GF-D8 (cell line): ENCODE data around the gene YOD1.

Source experiments
- DNase-seq: peaks from one replicate; lab custom pipeline; 2025; lab: John Stamatoyannopoulos, UW

Gene YOD1

GRCh38 chr1:207072233-207072632 lies 21.2 kb upstream of the YOD1 start:
- no peak for DNase-seq

DNA sequence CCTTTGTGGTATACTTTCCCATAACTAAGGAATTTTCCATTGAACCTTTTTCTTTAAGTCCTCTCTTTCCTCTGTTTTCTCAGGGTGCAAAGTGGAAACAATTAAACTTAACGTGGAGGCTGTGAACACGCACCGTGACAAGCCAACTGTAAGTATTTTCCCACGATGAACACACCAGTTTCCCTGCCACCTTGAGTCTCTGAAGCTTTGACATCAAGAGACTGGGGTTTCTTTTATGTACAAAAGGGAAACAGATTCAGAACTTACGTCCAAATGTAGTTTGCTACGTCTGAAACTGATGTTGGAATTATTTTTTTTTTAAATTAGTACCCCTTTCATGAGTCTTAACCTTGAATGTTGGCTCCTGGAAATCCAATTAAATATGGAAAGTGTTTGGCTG lies 20.4 kb upstream of the YOD1 start:
- DNase-seq: no peak

- DNase-seq: peak; percentile 20
Observed at GRCh38 chr1:207070811-207071210, 19.8 kb upstream of the YOD1 start.

GRCh38 chr1:207069858-207070506 lies 19.0 kb upstream of the YOD1 start:
- no peak for DNase-seq

- no peak for DNase-seq
Observed at GRCh38 chr1:207069061-207069460, 18.1 kb upstream of the YOD1 start.

- DNase-seq: no peak
Observed at GRCh38 chr1:207067665-207068064, 16.7 kb upstream of the YOD1 start.

- no peak for DNase-seq
Observed at GRCh38 chr1:207067185-207067584, 16.2 kb upstream of the YOD1 start.

DNA sequence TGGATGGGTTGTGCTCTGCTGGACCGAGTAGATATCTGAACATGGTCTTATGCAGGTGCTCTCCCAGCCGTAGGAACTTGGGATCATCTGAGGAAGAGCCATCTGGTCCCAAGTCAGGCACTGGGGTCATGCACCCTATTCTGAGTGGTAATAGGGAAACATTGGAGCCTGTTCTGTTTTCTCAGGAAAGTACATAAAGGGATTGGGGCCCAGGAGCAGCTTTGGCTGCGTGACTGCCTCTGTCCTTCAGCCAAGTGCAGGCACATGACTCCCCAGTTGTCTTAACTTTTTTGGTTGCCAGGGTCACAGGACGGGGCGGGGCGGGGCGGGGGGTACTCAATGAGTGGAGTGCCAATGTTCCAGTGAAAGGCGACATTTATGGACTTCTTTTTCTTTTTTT lies 13.6 kb upstream of the YOD1 start:
- no peak for DNase-seq

DNA sequence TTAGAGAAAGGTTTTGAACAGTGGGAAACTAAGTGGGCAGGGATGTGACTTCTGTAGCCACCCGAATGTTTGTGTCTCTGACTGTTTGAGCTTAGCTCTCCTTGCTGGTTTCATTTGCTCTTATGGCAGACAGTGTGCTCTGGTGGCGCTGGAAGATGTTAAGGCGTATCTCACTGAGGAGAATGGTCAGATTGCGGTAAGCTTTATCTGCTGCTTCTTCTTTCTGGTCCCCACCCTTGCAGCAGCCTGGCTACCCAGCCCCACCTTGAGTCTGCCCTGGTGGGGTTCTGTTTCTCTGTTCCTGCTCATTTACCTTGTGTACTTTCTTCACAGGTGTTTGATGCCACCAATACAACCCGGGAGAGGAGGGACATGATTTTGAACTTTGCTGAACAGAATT lies 12.0 kb upstream of the YOD1 start:
- DNase-seq: no peak

DNA sequence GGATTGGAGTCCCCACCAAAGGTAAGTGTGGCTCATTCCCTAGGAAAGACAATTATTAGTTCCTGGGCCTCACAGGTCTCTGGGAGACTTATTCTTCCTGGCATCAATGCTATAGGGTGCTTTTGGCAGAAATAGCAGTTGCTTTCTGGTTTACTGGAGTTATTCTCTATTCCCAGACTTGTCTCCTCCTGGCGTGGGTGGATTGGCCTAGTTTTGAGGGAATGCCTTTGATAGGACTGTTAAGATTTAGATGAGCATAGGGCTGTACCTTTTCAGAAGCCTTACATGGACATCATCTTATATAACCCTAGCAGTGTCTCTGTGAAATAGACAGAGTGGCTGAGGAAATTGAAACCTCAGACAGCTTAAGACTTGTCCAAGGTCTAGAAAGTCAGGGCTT lies 11.1 kb upstream of the YOD1 start:
- no peak for DNase-seq

- DNase-seq: no peak
Observed at GRCh38 chr1:207060596-207060995, 9.6 kb upstream of the YOD1 start.

GRCh38 chr1:207059881-207060280 lies 8.9 kb upstream of the YOD1 start:
- no peak for DNase-seq

DNA sequence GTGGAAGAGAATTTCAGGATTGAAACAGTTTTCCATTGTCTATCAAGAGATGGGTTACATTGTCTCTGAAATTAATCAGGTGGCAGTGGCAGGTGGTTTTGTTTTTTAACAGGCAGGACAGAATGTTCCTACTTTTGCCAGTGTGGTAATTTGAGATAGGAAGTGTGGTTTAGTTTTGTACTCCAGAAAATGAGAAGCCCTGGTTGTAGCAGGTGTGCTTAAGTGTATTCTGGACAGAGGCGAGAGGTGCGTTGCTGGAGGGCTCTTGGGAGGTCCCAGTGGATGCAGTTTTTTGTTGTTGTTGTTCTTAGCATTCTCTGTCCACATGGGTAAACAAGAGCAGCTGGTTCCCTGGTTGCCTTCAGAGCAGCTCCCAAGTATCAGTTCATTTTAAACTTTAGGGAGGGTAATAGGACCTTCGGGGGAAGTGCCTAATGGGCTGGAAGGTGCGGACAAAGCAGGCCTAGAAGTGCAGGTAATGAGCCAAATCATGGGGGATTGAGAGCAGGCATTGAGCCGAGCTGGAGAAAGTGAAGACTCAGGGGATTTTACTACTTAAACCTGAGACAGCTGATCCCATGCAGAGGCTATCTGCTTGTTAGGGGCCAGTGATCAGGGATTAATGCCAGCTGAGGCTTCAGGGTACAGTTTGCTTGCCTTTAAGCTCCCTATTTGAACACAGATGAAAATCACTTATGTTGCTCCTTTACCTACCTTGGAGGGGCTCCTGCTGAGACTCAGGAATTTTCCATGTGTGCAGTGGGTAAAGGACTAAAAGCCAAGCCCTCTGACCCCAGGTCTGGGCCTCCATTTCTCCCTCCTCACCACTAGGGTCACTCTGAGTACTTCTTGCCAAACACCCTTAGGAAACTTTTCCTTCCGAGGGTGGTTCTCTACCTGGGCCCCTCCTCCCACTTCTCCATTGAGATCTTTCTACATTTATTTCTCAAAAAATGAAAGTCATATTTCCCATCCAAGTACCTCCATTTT lies 8.2 kb upstream of the YOD1 start:
- DNase-seq: no peak

- no peak for DNase-seq
Observed at GRCh38 chr1:207058252-207058651, 7.2 kb upstream of the YOD1 start.

GRCh38 chr1:207056673-207057072 lies 5.7 kb upstream of the YOD1 start:
- DNase-seq: no peak

DNA sequence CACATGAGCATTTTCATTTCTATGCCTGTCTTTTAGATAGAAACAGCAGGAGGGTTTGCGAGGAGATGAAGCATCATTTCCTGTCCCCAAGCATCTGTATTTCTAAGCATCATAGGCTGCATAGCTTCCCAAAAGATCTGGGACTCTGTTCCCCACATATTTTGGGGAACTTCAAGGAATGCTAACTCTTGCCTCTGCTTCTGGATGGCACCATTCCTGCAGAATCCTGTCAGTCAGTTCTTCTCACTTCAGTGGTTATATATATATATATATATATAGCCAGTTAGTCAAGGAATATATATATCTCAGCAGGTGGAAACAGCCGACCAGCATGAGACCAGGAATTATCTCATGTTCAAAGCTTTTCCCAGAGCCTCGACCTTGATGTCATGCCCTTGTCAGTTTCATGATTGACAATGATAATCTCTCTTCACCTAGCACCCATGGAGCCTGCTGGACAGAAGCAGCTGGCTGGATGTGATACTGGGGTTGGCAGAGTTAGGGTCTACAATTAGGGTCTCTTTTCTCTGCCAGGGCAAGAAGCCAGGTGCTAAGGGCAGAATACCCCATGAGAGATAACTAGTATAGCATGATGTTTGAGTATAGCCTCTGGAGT lies 4.5 kb upstream of the YOD1 start:
- no peak for DNase-seq

GRCh38 chr1:207054491-207054890 lies 3.5 kb upstream of the YOD1 start:
- DNase-seq: no peak

GRCh38 chr1:207052911-207053769 lies 2.1 kb upstream of the YOD1 start, which contains the start of gene PFKFB2:
Gene PFKFB2 (plus strand): TSS chr1:207053275. CDS start chr1:207054718, 1,443 bp downstream.
- DNase-seq: no peak

- DNase-seq: peak; percentile 19
Observed at GRCh38 chr1:207050480-207051190, 373 bp downstream of the YOD1 start.

- DNase-seq: peak; percentile 12
Observed at GRCh38 chr1:207049974-207050391, 1.0 kb downstream of the YOD1 start.

DNA sequence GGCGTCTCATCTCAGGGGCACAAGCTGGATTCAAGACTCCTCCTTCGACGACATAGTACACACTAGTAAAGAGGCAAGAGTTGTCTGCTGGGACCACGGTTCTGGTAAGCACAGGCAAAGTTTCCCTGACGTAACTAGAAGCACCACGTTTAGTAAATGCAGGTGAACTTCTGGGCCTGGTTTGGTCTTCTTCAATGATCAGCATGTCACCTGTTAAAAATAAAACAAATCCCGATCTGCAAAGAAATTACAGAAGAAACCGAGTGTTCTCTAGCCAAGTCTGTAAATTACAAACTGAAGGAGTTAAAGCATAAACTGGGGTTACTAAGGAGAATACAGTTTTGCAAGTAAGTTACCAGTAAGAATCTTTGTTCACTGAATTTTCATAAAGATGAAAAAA lies 1.5 kb downstream of the YOD1 start:
- DNase-seq: no peak
